ENCODE results near the gene GOLGA8B. TPM values are rescaled to one million over a fixed set of nuclear protein-coding genes. Genes with fewer than 3 reads are reported as not detected.

The GOLGA8B gene
- total RNA-seq, 1 donor from 2014 or later = 31.3 TPM

DNA sequence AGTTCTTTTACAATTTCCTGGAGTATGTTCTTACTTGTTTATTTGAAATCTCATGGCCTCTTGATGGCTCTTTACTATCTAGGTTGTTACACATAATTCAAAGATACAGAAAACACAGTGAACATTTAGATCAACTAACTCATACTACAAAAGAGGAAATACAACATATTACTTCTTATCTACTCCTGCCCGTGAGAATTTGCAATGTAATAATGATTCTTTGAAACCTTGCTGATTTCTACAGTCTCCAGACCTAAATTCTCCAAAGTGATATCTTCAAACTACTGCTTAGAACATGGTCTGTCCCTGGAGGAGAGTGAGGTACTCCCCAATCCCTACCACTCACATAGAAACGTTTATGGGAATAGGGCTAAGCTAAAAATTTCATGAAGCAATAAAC is 29.9 kb upstream of the GOLGA8B start:
- H3K4me3 ChIP-seq = no peak overlapping the region
- no peak for DNase-seq (ENCODE audit: low spot score in 2 of 2)
- intact Hi-C loops (cut with DNase I) = no loop called here
- TF ChIP-seq CTCF (IDR thresholded peaks at IDR 0.05) = no peak
- no peaks in the 10 kb centered on the region for H3K9me3 ChIP-seq
- no peak overlapping the region for H3K27ac ChIP-seq
- H3K27me3 ChIP-seq = no peaks in the 10 kb centered on the region
- no peaks in the 10 kb centered on the region for H3K36me3 ChIP-seq
- H3K4me1 ChIP-seq = no peaks in the 10 kb centered on the region

- Histone ChIP-seq H3K36me3 (no peaks in the 10 kb centered on the region), H3K27me3 (no peaks in the 10 kb centered on the region), H3K4me3 (no peak overlapping the region), H3K4me1 (no peaks in the 10 kb centered on the region), H3K9me3 (no peaks in the 10 kb centered on the region), H3K27ac (no peak overlapping the region)
- intact Hi-C loops (cut with DNase I) = no loop called here
- no peak for DNase-seq (ENCODE audit: low spot score in 2 of 2)
- peak in 2 of 3 experiments; percentile 5 to 21 for TF ChIP-seq CTCF (IDR thresholded peaks at IDR 0.05)
These were observed 26.9 kb upstream of the GOLGA8B start for GRCh38 chr15:34610354-34610753.

GRCh38 chr15:34609102-34610057 is 25.9 kb upstream of the GOLGA8B start:
- Histone ChIP-seq H3K36me3 (no peaks in the 10 kb centered on the region), H3K9me3 (no peaks in the 10 kb centered on the region), H3K4me1 (no peaks in the 10 kb centered on the region), H3K27ac (no peak overlapping the region), H3K27me3 (no peaks in the 10 kb centered on the region), H3K4me3 (no peak overlapping the region)
- intact Hi-C loops (cut with DNase I) = no loop called here
- DNase-seq (ENCODE audit: low spot score in 2 of 2) = no peak
- no peak for TF ChIP-seq CTCF (IDR thresholded peaks at IDR 0.05)

DNA sequence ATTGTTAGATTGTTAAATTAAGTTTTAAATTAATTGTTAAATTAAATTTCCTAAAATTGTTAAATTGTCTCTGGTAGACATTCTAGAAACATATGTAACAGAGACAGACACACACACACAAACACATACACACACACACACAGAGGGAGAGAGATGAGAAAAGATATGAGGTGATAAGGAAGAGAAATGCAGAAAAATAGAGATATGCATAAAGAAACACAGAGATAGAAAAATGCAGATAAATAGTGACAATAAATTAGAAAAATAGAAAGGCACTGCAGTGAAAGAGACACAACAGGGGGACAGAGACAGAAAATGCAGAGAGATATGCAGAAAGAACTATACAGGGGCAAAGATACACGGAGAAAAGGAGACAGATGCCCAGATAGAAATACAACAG is 25.1 kb upstream of the GOLGA8B start:
- no peak for TF ChIP-seq CTCF (IDR thresholded peaks at IDR 0.05)
- intact Hi-C loops (cut with DNase I) = no loop called here

GRCh38 chr15:34607832-34608231 is 24.4 kb upstream of the GOLGA8B start:
- Histone ChIP-seq H3K4me3 (no peak overlapping the region), H3K27me3 (no peaks in the 10 kb centered on the region), H3K27ac (no peak overlapping the region), H3K36me3 (no peaks in the 10 kb centered on the region), H3K4me1 (no peaks in the 10 kb centered on the region), H3K9me3 (no peaks in the 10 kb centered on the region)
- TF ChIP-seq CTCF (IDR thresholded peaks at IDR 0.05) = no peak
- DNase-seq (ENCODE audit: low spot score in 2 of 2) = no peak
- intact Hi-C loops (cut with DNase I) = no loop called here

More for the DNA sequence above, 25.1 kb upstream of the GOLGA8B start:
- Histone ChIP-seq H3K4me1 (no peaks in the 10 kb centered on the region), H3K4me3 (no peak overlapping the region), H3K27me3 (no peaks in the 10 kb centered on the region), H3K9me3 (no peaks in the 10 kb centered on the region), H3K27ac (no peak overlapping the region), H3K36me3 (no peaks in the 10 kb centered on the region)
- DNase-seq (ENCODE audit: low spot score in 2 of 2) = no peak

All from ascending aorta (tissue), 2 donors.